DND-41 (cell line): ENCODE results near the gene SNX13.
A peak's percentile ranks its signal among the peaks of the same experiment; 100 is the strongest.
"Not testable (repeated sequence)": the region's sequence is repeated elsewhere in the genome, so short reads cannot be mapped to it uniquely, and the experiment has no call there.

ENCODE experiments used
- ATAC-seq: fragments of 200-7000 bp; cut with Tn5 transposase; 3 replicates; pipeline ENCODE4 v1.9.1; 2021; ENCODE audit warnings: low read depth; ENCODE audit not compliant: insufficient read depth
- DNase-seq: peaks from one replicate; pipeline ENCODE4 v3.0.0-alpha.2; 2020
- H2AFZ ChIP-seq: 2 replicates; pipeline ENCODE4 v1.6.0; 2012; ENCODE audit warnings: low read depth, low read length
- H3K27ac ChIP-seq: 2 replicates; pipeline ENCODE4 v1.5.1; 2012; ENCODE audit warnings: low read length, inconsistent platforms
- H3K27me3 ChIP-seq: fragments of 200-600 bp; sonication (generic); 2 replicates; pipeline ENCODE4 v1.6.0; 2012; ENCODE audit warnings: low read length, mild to moderate bottlenecking, inconsistent platforms; ENCODE audit not compliant: insufficient read depth, poor library complexity
- H3K36me3 ChIP-seq: 2 replicates; pipeline ENCODE4 v1.5.1; 2012; ENCODE audit warnings: low read length, inconsistent platforms; ENCODE audit not compliant: insufficient read depth
- H3K4me1 ChIP-seq: 2 replicates; pipeline ENCODE4 v1.5.1; 2012; ENCODE audit warnings: mild to moderate bottlenecking, low read length; ENCODE audit not compliant: insufficient read depth
- H3K4me2 ChIP-seq: 2 replicates; pipeline ENCODE4 v1.6.0; 2012; ENCODE audit warnings: mild to moderate bottlenecking, moderate library complexity, low read length, inconsistent platforms; ENCODE audit not compliant: insufficient read depth
- H3K4me3 ChIP-seq, 2 experiments: fragments of 200-600 bp in 1 of 2; shearing (Covaris generic) in 1 of 2; 2 replicates each; pipeline ENCODE4 v1.5.1; 2012 to 2016; ENCODE audit warnings: inconsistent platforms in 2 of 2, low read length in 2 of 2, mild to moderate bottlenecking in 2 of 2, low read depth in 1 of 2, moderate library complexity in 1 of 2
- H3K79me2 ChIP-seq: 2 replicates; pipeline ENCODE4 v1.6.0; 2012; ENCODE audit warnings: low read length, inconsistent platforms; ENCODE audit not compliant: insufficient read depth
- H3K9ac ChIP-seq: 2 replicates; pipeline ENCODE4 v1.6.0; 2012; ENCODE audit warnings: low read depth, mild to moderate bottlenecking, inconsistent platforms, low read length, moderate library complexity
- H3K9me3 ChIP-seq: 2 replicates; pipeline ENCODE4 v1.5.1; 2012; ENCODE audit warnings: low read length, moderate library complexity, mild to moderate bottlenecking, inconsistent platforms; ENCODE audit not compliant: insufficient read depth, severe bottlenecking
- H4K20me1 ChIP-seq: 2 replicates; pipeline ENCODE4 v1.6.0; 2012; ENCODE audit warnings: low read length; ENCODE audit not compliant: insufficient read depth
- EZH2 ChIP-seq: IDR thresholded peaks from 3 replicates; pipeline ENCODE4 v1.6.1; 2012; ENCODE audit warnings: borderline replicate concordance, low read depth, mild to moderate bottlenecking, moderate library complexity, low read length, inconsistent platforms; ENCODE audit not compliant: severe bottlenecking
- TF ChIP-seq, protein P1 (sequence below): IDR thresholded peaks from 2 replicates; pipeline ENCODE4 v1.5.1; 2012; ENCODE audit warnings: borderline replicate concordance, low read length, moderate library complexity, mild to moderate bottlenecking; ENCODE audit not compliant: poor library complexity, severe bottlenecking; ENCODE audit errors: extremely low read depth

The SNX13 gene

GRCh38 chr7:17814058-17814457, 126.2 kb downstream of the SNX13 start:
- Histone ChIP-seq H3K36me3 (peaks cover 15% of the 10 kb centered on the region; the same call in 1 of the 2 replicates), H3K4me1 (no peaks in the 10 kb centered on the region), H3K9ac (no peak overlapping the region), H3K79me2 (no peaks in the 10 kb centered on the region), H3K27me3 (no peaks in the 10 kb centered on the region), H4K20me1 (no peaks in the 10 kb centered on the region), H2AFZ (no peak overlapping the region), H3K27ac (no peak overlapping the region), H3K9me3 (no peaks in the 10 kb centered on the region), H3K4me2 (no peak overlapping the region), H3K4me3 (no peak overlapping the region)
- no peak for DNase-seq
- ATAC-seq, result no peak
- TF ChIP-seq, protein P1, sequence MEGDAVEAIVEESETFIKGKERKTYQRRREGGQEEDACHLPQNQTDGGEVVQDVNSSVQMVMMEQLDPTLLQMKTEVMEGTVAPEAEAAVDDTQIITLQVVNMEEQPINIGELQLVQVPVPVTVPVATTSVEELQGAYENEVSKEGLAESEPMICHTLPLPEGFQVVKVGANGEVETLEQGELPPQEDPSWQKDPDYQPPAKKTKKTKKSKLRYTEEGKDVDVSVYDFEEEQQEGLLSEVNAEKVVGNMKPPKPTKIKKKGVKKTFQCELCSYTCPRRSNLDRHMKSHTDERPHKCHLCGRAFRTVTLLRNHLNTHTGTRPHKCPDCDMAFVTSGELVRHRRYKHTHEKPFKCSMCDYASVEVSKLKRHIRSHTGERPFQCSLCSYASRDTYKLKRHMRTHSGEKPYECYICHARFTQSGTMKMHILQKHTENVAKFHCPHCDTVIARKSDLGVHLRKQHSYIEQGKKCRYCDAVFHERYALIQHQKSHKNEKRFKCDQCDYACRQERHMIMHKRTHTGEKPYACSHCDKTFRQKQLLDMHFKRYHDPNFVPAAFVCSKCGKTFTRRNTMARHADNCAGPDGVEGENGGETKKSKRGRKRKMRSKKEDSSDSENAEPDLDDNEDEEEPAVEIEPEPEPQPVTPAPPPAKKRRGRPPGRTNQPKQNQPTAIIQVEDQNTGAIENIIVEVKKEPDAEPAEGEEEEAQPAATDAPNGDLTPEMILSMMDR, result no peak
- no peak for TF ChIP-seq EZH2

DNA sequence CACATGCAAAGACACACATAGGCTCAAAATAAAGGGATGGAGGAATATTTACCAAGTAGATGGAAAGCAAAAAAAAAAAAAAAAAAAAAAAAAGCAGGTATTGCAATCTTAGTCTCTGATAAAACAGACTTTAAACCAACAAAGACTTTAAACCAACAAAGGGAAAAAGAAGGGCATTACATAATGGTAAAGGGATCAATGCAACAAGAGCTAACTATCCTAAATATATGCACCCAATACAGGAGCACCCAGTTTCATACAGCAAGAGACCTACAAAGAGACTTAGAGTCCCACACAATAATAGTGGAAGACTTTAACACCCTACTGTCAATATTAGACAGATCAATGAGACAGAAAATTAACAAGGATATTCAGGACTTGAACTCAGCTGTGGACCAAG, 131.1 kb downstream of the SNX13 start:
- ATAC-seq, DNase-seq, H3K4me1 ChIP-seq, H2AFZ ChIP-seq, H3K9me3 ChIP-seq, H3K27me3 ChIP-seq, H3K9ac ChIP-seq, H4K20me1 ChIP-seq, H3K27ac ChIP-seq, H3K4me2 ChIP-seq, H3K4me3 ChIP-seq, H3K79me2 ChIP-seq: not testable (repeated sequence)
- H3K36me3 ChIP-seq, result peaks cover 14% of the 10 kb centered on the region

DNA sequence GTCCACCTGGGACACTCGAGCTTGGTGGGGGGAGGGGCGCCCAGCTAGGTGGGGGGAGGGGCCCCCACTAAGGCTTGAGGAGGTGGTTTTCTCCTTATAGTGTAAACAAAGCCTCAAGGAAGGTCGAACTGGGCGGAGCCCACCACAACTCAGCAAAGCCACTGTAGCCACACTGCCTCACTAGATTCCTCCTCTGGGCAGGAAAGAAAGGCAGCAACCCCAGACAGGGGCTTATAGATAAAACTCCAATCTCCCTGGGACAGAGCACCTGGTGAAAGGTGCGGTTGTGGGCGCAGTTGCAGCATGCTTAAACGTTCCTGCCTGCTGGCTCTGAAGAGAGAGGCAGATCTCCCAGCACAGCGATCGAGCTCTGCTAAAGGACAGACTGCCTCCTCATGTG, 133.1 kb downstream of the SNX13 start:
- H3K27me3 ChIP-seq, result no peaks in the 10 kb centered on the region
- DNase-seq (peak; percentile 7), ATAC-seq (0 out of 3 replicates have a peak, but pooled peaks have one; percentile 27)
- no peaks in the 10 kb centered on the region for H3K9me3 ChIP-seq
- peaks cover 15% of the 10 kb centered on the region for H3K36me3 ChIP-seq
- TF ChIP-seq EZH2, result no peak
- TF ChIP-seq, protein P1, result no peak
- H3K27ac ChIP-seq, result no peak overlapping the region
- H2AFZ ChIP-seq, result no peak overlapping the region
- H3K79me2 ChIP-seq, result no peaks in the 10 kb centered on the region
- H4K20me1 ChIP-seq, result no peaks in the 10 kb centered on the region
- no peak overlapping the region for H3K9ac ChIP-seq
- no peak overlapping the region for H3K4me2 ChIP-seq
- no peak overlapping the region for H3K4me3 ChIP-seq
- no peaks in the 10 kb centered on the region for H3K4me1 ChIP-seq

DNA sequence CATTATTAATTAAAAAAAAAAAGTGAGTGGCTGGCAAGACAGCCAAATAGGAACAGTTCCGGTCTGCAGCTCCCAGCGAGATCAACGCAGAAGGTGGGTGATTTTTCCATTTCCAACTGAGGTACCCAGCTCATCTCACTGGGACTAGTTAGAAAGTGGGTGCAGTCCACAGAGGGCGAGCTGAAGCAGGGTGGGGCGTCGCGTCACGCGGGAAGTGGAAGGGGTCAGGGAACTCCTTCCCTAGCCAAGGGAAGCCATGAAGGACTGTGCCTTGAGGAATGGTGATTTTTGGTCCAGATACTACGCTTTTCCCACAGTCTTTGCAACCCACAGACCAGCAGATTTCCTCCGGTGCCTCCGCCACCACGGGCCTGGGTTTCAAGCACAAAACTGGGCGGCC, 133.7 kb downstream of the SNX13 start:
- H3K9me3 ChIP-seq, result no peaks in the 10 kb centered on the region
- ATAC-seq (no peak), DNase-seq (no peak)
- peaks cover 20% of the 10 kb centered on the region for H3K36me3 ChIP-seq
- H3K27me3 ChIP-seq, result no peaks in the 10 kb centered on the region
- no peaks in the 10 kb centered on the region for H3K4me1 ChIP-seq
- no peak overlapping the region for H3K4me2 ChIP-seq
- no peaks in the 10 kb centered on the region for H4K20me1 ChIP-seq
- H3K79me2 ChIP-seq, result no peaks in the 10 kb centered on the region
- TF ChIP-seq EZH2, result no peak
- TF ChIP-seq, protein P1, result no peak
- H3K4me3 ChIP-seq, result no peak overlapping the region
- no peak overlapping the region for H2AFZ ChIP-seq
- H3K27ac ChIP-seq, result no peak overlapping the region
- H3K9ac ChIP-seq, result no peak overlapping the region
